Kidney epithelial cell (primary cell): ENCODE measurements around the gene SPATA32. TPM values are rescaled to one million over a fixed set of nuclear protein-coding genes. Genes with fewer than 3 reads are reported as not detected.

Experiments used
- DNase-seq: peaks from one replicate; pipeline ENCODE4 v3.0.0-alpha.2; 2010; ENCODE audit warnings: low read depth
- H3K27me3 ChIP-seq: 2 replicates; pipeline ENCODE4 v1.6.0; 2011; ENCODE audit warnings: low read length; ENCODE audit not compliant: control insufficient read depth, insufficient read depth
- H3K36me3 ChIP-seq: 2 replicates; pipeline ENCODE4 v1.5.1; 2011; ENCODE audit warnings: low read length; ENCODE audit not compliant: control insufficient read depth, insufficient read depth
- H3K4me3 ChIP-seq: 2 replicates; pipeline ENCODE4 v1.5.1; 2011; ENCODE audit warnings: low read depth, mild to moderate bottlenecking, control low read depth, low read length
- total RNA-seq: library from RNA; depleted of rRNA; stranded (reverse); fragments of >200 nt; gene quantifications from 2 replicates; pipeline ENCODE4 v1.2.3, GENCODE V29; 2015
- TF ChIP-seq, protein P1 (sequence below): IDR thresholded peaks from 2 replicates; pipeline ENCODE4 v1.5.1; 2011; ENCODE audit warnings: mild to moderate bottlenecking, moderate library complexity, low read length, control low read depth, inconsistent platforms; ENCODE audit not compliant: insufficient read depth, poor library complexity, severe bottlenecking

The SPATA32 gene
- total RNA-seq, 1 donor from 2014 or later = not detected

DNA sequence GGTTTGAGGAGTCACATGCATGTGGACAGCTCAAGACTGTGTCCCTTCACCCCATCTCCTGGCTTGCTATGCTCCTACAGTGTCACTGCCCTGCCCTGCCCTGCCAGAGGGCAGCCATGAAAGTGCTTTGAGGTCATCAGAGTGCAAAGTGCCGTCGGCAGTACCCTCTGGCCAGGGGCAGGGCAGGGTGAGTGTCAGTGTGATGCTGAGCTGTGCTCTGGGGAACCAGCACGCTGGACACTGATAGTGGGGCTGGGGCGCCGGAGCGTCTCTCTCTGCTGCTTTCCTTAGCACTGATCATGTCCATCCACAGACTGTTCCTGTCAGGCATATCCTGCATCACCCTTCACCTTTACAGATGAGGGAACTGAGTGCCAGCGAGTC, 1.6 kb upstream of the SPATA32 start:
- TF ChIP-seq, protein P1, sequence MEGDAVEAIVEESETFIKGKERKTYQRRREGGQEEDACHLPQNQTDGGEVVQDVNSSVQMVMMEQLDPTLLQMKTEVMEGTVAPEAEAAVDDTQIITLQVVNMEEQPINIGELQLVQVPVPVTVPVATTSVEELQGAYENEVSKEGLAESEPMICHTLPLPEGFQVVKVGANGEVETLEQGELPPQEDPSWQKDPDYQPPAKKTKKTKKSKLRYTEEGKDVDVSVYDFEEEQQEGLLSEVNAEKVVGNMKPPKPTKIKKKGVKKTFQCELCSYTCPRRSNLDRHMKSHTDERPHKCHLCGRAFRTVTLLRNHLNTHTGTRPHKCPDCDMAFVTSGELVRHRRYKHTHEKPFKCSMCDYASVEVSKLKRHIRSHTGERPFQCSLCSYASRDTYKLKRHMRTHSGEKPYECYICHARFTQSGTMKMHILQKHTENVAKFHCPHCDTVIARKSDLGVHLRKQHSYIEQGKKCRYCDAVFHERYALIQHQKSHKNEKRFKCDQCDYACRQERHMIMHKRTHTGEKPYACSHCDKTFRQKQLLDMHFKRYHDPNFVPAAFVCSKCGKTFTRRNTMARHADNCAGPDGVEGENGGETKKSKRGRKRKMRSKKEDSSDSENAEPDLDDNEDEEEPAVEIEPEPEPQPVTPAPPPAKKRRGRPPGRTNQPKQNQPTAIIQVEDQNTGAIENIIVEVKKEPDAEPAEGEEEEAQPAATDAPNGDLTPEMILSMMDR = no peak
- no peak overlapping the region for H3K4me3 ChIP-seq
- no peaks in the 10 kb centered on the region for H3K36me3 ChIP-seq
- H3K27me3 ChIP-seq = no peaks in the 10 kb centered on the region
- no peak for DNase-seq

DNA sequence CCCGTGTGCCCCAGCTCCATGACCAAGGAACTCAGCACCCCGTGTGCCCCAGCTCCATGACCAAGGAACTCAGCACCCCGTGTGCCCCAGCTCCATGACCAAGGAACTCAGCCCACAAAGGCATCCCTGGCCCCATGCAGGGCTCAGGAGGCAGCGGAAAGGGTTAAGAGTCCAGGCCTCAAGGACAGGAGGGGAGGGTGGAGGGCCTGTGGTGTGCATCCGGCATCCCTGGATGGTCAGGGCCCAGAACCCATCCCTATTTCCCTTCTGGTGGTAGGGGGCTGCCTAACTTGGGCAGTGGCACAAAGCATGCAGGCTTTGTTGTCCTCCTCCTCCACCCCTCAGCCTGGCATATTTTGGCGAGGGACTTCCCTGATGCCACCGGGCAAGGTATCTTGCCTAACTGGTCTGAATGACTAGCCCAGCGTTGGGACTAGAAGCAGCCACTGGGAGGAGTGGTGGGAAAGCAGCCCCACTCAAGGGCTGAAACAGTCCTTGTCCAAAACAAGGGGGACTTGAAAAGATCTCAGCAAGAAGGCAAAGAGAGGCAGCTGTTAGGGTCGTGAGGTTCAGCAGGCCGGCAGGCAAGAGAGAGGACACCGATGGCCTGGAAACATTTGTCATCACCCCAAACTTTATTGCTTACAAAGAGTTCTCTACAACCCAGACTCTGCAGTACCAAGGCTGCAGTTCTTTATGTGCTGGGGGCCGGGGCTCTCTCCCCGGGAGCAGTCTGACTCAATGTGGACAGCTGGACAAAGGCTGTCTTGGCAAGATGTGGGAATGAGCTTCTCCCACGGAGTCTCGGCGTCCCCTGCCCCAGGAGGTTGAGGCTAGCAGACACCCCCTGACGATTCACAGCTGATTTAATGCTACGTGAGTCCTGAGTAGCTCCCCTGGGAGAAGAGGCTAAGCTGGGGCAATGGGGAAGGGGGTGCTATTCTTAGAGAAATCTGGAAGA, 902 bp upstream of the SPATA32 start:
- no peaks in the 10 kb centered on the region for H3K36me3 ChIP-seq
- no peaks in the 10 kb centered on the region for H3K27me3 ChIP-seq
- TF ChIP-seq, protein P1 = no peak
- H3K4me3 ChIP-seq = no peak overlapping the region
- no peak for DNase-seq

DNA sequence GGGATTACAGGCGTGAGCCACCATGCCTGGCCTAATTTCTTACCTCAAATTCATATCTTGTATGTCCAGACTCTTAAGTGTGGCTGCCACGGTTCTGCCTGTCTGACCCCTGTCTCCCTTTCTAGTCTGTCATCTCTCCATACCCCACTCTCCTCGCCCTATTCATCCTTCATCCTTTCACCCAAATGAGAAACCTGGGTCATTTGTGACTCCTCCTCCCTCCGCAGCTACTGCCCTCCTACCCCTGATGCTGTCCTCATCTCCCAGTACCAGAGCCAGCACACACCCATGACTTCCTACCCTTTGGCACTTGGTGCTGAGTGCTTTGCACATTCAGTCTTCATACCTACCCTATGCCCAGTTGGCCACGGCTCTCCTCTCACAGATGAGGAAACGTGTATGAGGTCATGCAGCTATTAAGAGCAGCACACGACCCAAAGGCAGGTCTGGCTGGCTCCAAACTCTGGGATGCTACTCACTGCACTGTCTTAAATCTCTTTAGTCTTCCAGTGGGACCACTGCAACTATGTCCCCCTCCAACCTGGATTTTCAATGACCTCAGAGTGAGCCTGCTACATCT, 1.6 kb downstream of the SPATA32 start:
- TF ChIP-seq, protein P1 = no peak
- no peaks in the 10 kb centered on the region for H3K36me3 ChIP-seq
- no peak for DNase-seq
- H3K4me3 ChIP-seq = no peak overlapping the region
- H3K27me3 ChIP-seq = no peaks in the 10 kb centered on the region

DNA sequence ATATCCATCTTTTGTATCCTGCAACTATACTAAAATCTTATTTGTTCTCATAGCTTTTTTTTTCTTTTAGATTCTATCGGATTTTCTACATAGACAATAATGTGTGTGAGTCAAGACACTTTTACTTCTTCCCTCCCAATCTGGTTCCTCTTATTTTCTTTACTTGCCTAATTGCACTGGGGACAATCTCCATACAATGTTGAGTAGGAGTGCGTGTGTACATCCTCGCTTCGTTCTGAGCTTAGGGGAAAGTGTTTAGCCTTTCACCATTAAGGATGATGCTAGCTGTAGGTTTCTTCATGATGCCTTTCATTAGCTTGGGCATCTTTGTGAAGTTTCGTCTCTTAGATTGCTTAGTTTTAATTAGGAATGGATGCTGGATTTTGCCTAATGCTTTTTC, 2.9 kb downstream of the SPATA32 start:
- Histone ChIP-seq H3K36me3 (no peaks in the 10 kb centered on the region), H3K4me3 (no peak overlapping the region), H3K27me3 (no peaks in the 10 kb centered on the region)
- TF ChIP-seq, protein P1 = no peak
- no peak for DNase-seq

DNA sequence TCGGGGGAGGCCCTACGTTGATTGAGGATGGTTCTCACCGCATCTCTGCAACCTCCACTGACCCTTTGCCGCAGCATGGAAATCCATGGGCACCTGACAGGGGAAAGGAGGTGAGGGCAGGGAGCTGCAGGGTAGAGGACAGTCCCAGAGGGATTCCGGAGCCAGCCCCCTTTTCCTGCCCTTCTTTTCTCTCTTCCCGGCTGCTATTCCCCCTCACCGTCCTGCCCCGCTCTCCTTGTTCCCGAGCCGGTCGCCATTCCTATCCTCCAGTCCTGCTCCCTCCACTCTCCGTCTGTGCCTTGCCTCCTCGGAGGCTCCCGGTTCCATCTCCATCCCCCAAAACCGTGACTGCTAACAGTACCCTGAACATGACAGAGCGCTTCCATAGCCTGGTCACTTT, 4.8 kb downstream of the SPATA32 start:
- DNase-seq = no peak
- Histone ChIP-seq H3K4me3 (no peak overlapping the region), H3K27me3 (no peaks in the 10 kb centered on the region), H3K36me3 (no peaks in the 10 kb centered on the region)
- TF ChIP-seq, protein P1 = no peak
